ENCODE data around the gene ACE. TPM values are rescaled to one million over a fixed set of nuclear protein-coding genes. Genes with fewer than 3 reads are reported as not detected.

The ACE gene
- total RNA-seq, 1 experiment from 2014 or later = 4.5 TPM

DNA sequence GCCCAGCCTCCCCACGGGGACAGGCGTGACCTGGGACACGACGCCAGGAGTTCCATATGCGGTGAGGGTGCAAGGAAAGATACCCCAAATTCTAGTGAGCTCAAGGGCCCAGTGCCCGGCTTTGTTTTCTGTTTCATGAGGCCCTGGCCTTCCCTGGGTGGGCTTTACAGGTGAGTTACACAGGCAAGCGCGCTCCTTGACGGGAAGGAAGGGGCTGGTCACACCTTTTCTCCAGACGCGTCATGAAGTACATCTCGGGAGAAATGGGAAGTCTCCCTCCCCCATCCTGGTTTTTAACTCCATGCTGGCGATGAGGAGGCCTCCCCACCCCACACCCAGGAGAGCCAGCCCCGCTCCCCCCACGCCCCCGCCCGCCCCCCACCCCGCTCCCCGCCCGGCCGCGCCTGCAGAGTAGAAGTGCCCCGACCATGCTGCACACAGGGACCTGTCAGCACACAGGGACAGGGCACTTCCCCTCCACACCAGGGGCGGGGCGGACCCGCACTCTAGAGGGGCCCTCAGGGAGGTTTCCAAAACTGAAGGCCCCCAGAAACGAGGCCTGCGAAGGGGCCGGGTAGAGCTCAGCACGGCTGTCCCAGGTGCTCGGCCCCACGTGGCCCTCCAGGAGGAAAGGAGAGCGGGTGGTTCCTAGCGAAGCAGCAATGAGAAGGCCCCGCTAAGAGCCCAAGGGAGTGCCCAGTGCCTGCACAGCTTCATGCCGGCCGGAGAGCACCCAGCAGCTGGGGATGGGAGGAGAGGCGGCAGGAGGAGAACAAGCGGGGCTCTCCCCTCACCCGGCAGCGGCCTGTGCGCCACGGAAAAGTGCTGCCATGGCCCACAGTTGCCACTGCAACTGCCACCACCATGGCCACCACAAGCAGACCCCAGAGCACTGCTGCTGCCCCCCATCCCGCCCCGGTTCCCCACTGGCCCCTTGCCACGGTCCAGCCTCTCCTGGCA is 38.5 kb upstream of the ACE start:
- ChIA-PET CTCF (interaction anchor here (0.7 kb wide), 1 partner anchor 135 kb away, joined by 4 read pairs; no protein-coding TSS in a partner anchor), POLR2A (no interaction called here)
- H3K4me1 ChIP-seq (ENCODE audit: control insufficient read depth, insufficient read depth, low read length) = peaks cover 64% of the 10 kb centered on the region

DNA sequence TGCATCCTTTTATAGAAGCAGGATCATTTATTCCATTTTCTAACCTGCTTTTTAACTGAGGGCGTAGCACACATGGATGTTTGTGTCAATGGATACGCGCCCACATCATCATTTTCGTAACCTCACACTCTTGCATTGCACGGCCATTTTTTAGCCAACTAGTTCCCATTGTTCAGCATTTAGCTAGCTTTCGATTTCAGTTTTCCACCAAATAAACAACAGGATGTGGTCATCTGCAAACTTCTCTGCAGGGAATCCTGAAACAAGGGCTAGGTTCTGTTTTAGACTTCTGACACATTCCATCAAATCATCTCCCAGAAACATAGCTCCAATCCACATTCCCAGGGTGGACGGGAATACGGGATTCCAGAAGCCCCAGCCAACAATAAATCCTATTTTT is 37.2 kb upstream of the ACE start:
- ChIA-PET POLR2A (no interaction called here), CTCF (interaction anchor here (0.6 to 1.2 kb wide), 4 partner anchors 11 to 393 kb away, joined by 3 to 9 read pairs (median 4); no protein-coding TSS in a partner anchor)
- ATAC-seq (no peak), DNase-seq (ENCODE audit: low read depth, low spot score) (no peak)
- Histone ChIP-seq H3K4me1 (ENCODE audit: control insufficient read depth, insufficient read depth, low read length) (peaks cover 51% of the 10 kb centered on the region), H3K27me3 (ENCODE audit: control insufficient read depth, insufficient read depth, low read length) (no peaks in the 10 kb centered on the region), H3K9me3 (ENCODE audit: control insufficient read depth, insufficient read depth, low read depth, low read length) (no peaks in the 10 kb centered on the region), H3K27ac (ENCODE audit: low read length) (peak overlapping the region; percentile 46; the same call in 1 of the 2 replicates), H3K36me3 (ENCODE audit: control insufficient read depth, insufficient read depth, low read length) (no peaks in the 10 kb centered on the region), H3K4me3 (ENCODE audit: low read depth in 2 of 2, low read length in 2 of 2) (no peak overlapping the region)
- no TSS peak for BruUV-seq (replicated peaks)
- intact Hi-C loops (cut with micrococcal nuclease; ENCODE audit: unreplicated experiment) (no loop called here), in situ Hi-C loops (cut with HindIII; ENCODE audit: low pct_unique_long_range_greater_than_20kb, low sequenced_read_pairs) (no loop called here)
- TF ChIP-seq TCF7L2 (IDR thresholded peaks at IDR 0.05; ENCODE audit: low read depth, low read length) (no peak), SIN3A (IDR thresholded peaks at IDR 0.05; ENCODE audit: borderline replicate concordance, insufficient read depth, low read depth, low read length) (no peak), POLR2AphosphoS5 (IDR thresholded peaks at IDR 0.05; ENCODE audit: low read depth, low read length) (no peak)
- TF ChIP-seq, protein P1, sequence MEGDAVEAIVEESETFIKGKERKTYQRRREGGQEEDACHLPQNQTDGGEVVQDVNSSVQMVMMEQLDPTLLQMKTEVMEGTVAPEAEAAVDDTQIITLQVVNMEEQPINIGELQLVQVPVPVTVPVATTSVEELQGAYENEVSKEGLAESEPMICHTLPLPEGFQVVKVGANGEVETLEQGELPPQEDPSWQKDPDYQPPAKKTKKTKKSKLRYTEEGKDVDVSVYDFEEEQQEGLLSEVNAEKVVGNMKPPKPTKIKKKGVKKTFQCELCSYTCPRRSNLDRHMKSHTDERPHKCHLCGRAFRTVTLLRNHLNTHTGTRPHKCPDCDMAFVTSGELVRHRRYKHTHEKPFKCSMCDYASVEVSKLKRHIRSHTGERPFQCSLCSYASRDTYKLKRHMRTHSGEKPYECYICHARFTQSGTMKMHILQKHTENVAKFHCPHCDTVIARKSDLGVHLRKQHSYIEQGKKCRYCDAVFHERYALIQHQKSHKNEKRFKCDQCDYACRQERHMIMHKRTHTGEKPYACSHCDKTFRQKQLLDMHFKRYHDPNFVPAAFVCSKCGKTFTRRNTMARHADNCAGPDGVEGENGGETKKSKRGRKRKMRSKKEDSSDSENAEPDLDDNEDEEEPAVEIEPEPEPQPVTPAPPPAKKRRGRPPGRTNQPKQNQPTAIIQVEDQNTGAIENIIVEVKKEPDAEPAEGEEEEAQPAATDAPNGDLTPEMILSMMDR (IDR thresholded peaks at IDR 0.05) = no peak
- TF ChIP-seq, protein P2, sequence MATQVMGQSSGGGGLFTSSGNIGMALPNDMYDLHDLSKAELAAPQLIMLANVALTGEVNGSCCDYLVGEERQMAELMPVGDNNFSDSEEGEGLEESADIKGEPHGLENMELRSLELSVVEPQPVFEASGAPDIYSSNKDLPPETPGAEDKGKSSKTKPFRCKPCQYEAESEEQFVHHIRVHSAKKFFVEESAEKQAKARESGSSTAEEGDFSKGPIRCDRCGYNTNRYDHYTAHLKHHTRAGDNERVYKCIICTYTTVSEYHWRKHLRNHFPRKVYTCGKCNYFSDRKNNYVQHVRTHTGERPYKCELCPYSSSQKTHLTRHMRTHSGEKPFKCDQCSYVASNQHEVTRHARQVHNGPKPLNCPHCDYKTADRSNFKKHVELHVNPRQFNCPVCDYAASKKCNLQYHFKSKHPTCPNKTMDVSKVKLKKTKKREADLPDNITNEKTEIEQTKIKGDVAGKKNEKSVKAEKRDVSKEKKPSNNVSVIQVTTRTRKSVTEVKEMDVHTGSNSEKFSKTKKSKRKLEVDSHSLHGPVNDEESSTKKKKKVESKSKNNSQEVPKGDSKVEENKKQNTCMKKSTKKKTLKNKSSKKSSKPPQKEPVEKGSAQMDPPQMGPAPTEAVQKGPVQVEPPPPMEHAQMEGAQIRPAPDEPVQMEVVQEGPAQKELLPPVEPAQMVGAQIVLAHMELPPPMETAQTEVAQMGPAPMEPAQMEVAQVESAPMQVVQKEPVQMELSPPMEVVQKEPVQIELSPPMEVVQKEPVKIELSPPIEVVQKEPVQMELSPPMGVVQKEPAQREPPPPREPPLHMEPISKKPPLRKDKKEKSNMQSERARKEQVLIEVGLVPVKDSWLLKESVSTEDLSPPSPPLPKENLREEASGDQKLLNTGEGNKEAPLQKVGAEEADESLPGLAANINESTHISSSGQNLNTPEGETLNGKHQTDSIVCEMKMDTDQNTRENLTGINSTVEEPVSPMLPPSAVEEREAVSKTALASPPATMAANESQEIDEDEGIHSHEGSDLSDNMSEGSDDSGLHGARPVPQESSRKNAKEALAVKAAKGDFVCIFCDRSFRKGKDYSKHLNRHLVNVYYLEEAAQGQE (IDR thresholded peaks at IDR 0.05; ENCODE audit: insufficient read depth in 1 of 2, low read depth in 2 of 2, low read length in 1 of 2) = no peak

More for the DNA sequence above, 38.5 kb upstream of the ACE start:
- no peak for ATAC-seq
- no peaks in the 10 kb centered on the region for H3K9me3 ChIP-seq (ENCODE audit: control insufficient read depth, insufficient read depth, low read depth, low read length)
- in situ Hi-C loops (cut with HindIII; ENCODE audit: low pct_unique_long_range_greater_than_20kb, low sequenced_read_pairs) = no loop called here
- H3K36me3 ChIP-seq (ENCODE audit: control insufficient read depth, insufficient read depth, low read length) = no peaks in the 10 kb centered on the region
- TF ChIP-seq POLR2AphosphoS5 (IDR thresholded peaks at IDR 0.05; ENCODE audit: low read depth, low read length) = no peak
- no peak for TF ChIP-seq SIN3A (IDR thresholded peaks at IDR 0.05; ENCODE audit: borderline replicate concordance, insufficient read depth, low read depth, low read length)
- TF ChIP-seq TCF7L2 (IDR thresholded peaks at IDR 0.05; ENCODE audit: low read depth, low read length) = no peak
- no peak for DNase-seq (ENCODE audit: low read depth, low spot score)
- H3K27ac ChIP-seq (ENCODE audit: low read length) = no peak overlapping the region
- BruUV-seq (replicated peaks) = no TSS peak
- intact Hi-C loops (cut with micrococcal nuclease; ENCODE audit: unreplicated experiment) = no loop called here
- H3K27me3 ChIP-seq (ENCODE audit: control insufficient read depth, insufficient read depth, low read length) = no peaks in the 10 kb centered on the region
- no peak overlapping the region for H3K4me3 ChIP-seq (ENCODE audit: low read depth in 2 of 2, low read length in 2 of 2)
